ENCODE data around the gene TTC33. TPM values are rescaled to one million over a fixed set of nuclear protein-coding genes. Genes with fewer than 3 reads are reported as not detected.

TTC33 gene
- total RNA-seq, 1 donor from 2014 or later, result 14.3 TPM

DNA sequence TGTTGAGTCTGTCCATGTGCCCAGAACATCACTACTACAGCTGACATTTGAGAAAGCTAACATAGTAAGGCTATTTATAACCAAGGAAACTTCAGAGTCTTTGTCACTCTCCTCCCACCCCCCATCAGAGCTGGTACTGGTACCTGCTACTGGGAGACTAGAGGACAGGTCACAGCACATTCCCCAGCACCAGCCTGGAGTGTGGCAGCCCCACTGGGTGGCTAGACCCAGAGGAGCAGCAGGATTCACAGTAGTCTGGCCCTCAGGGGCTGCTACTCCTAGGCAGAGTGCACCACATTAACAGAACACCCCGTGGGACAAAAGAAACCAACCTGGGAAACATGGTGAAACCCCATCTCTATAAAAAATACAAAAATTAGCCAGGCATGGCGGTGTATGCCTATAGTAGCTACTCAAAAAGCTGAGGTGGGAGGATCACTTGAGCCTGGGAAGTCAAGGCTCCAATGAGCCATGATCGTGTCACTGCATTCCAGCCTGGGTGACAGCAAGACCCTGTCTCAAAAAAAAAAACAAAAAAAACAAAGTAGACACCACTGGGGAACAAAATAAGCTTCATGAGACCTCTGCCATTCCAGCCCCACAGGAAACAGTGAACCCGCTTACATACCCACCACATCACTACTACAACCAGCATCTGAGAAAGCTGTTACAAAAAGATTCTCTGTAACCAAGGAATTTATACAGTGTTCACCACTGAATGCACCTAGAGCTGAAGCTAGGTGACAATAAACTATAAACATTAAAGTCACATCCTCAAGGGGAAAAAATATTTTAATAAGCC is 102.3 kb downstream of the TTC33 start:
- peaks cover 3% of the 10 kb centered on the region for H3K4me1 ChIP-seq
- H3K4me3 ChIP-seq, result no peak overlapping the region
- H3K27me3 ChIP-seq (ENCODE audit: low read depth), result no peaks in the 10 kb centered on the region
- TF ChIP-seq, protein P1, sequence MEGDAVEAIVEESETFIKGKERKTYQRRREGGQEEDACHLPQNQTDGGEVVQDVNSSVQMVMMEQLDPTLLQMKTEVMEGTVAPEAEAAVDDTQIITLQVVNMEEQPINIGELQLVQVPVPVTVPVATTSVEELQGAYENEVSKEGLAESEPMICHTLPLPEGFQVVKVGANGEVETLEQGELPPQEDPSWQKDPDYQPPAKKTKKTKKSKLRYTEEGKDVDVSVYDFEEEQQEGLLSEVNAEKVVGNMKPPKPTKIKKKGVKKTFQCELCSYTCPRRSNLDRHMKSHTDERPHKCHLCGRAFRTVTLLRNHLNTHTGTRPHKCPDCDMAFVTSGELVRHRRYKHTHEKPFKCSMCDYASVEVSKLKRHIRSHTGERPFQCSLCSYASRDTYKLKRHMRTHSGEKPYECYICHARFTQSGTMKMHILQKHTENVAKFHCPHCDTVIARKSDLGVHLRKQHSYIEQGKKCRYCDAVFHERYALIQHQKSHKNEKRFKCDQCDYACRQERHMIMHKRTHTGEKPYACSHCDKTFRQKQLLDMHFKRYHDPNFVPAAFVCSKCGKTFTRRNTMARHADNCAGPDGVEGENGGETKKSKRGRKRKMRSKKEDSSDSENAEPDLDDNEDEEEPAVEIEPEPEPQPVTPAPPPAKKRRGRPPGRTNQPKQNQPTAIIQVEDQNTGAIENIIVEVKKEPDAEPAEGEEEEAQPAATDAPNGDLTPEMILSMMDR (IDR thresholded peaks at IDR 0.05; ENCODE audit: borderline replicate concordance), result no peak
- no peak for DNase-seq
- H3K9me3 ChIP-seq (replicated peaks), result no peaks in the 10 kb centered on the region
- intact Hi-C loops (cut with micrococcal nuclease), result no loop called here
- H3K36me3 ChIP-seq, result no peaks in the 10 kb centered on the region
- H3K27ac ChIP-seq (replicated peaks), result no peak overlapping the region

DNA sequence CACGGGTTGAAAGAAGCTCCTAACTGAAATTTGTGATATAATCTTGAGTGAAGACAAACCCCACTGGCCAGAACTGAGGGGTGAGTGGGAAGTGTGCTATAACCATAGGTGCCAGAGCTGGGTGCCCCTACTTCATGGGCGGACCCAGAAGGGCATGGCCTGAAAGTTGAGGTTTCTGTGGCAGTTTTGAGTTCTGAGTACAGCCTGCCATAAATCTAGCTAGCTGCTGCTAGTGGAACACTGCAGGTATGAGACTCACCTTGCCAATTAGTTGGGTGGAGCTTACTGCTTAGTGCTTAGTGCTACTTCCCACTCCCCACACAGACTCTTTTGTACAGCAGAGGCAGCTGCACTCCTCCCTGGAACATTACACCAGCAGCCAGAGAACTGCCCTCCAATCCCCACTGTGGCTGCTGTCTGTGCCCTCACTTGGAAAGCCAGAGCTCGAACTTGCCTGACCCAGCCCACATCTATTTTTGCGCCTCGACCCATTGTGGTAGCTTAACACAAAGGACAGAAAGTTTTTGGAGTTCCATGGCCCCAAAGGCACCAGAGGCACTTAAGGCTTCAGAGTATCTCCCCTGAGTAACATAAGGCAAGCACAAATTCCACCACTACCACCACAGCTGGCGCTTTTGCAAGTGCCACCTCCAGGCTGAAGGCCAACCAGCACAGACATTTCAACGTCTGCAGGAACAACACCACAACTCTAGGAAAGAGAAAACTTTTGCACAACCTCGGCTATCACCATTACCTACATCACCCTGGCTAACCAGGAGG is 103.1 kb downstream of the TTC33 start:
- Histone ChIP-seq H3K36me3 (no peaks in the 10 kb centered on the region), H3K4me3 (no peak overlapping the region), H3K27ac (replicated peaks) (no peak overlapping the region), H3K9me3 (replicated peaks) (no peaks in the 10 kb centered on the region), H3K4me1 (peaks cover 3% of the 10 kb centered on the region), H3K27me3 (ENCODE audit: low read depth) (no peaks in the 10 kb centered on the region)
- intact Hi-C loops (cut with micrococcal nuclease), result no loop called here
- no peak for DNase-seq
- TF ChIP-seq, protein P1 (IDR thresholded peaks at IDR 0.05; ENCODE audit: borderline replicate concordance), result no peak

DNA sequence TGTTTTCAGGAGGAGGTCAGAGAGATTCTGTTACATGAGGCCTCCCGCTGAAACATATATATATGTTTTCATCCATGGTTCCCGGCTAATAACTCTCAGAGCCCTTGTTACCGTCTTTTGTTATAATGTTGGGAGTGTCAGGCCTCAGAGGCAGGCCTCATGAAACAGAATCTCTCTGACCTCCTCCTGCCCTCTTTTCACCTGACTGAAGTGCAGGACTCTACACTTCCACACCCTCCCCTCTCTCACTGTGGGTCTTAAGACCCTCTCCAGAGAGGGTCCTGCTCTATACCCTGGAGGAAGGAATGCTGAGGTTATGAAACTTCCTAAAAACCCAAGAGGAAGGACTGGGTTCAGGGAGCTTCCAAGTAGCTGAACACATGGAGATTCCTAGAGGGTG is 104.6 kb downstream of the TTC33 start:
- peaks cover 3% of the 10 kb centered on the region for H3K4me1 ChIP-seq
- no peaks in the 10 kb centered on the region for H3K9me3 ChIP-seq (replicated peaks)
- intact Hi-C loops (cut with micrococcal nuclease), result no loop called here
- TF ChIP-seq, protein P1 (IDR thresholded peaks at IDR 0.05; ENCODE audit: borderline replicate concordance), result no peak
- H3K4me3 ChIP-seq, result no peak overlapping the region
- H3K27me3 ChIP-seq (ENCODE audit: low read depth), result no peaks in the 10 kb centered on the region
- no peak overlapping the region for H3K27ac ChIP-seq (replicated peaks)
- no peaks in the 10 kb centered on the region for H3K36me3 ChIP-seq
- no peak for DNase-seq

DNA sequence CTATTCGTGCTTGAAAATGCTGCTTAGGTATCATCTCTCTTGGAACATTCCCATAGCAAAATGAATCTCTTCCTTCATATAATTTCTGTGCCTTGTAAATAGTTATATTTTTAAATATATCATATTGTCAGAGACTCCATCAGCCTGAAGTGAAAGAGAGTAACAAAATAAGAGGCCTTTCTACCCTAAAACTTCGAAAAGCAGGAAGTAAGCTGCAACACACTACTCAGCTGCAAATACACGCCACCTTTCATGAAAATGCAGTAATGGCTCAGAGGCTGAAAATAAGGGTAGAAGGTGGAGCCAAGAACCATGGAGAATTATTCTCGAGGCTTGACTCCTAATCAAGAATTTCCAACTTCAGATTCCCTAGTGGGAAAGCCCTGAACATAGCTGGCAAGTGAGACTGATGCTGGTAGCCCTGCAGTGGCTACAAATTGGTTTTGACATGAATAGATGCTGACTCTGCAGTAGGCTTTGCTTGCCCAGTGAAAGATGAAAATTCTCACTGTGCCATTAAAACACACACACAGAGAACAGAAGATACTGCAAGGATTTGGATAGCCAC is 106.2 kb downstream of the TTC33 start:
- H3K36me3 ChIP-seq, result no peaks in the 10 kb centered on the region
- peaks cover 3% of the 10 kb centered on the region for H3K4me1 ChIP-seq
- TF ChIP-seq, protein P1 (IDR thresholded peaks at IDR 0.05; ENCODE audit: borderline replicate concordance), result no peak
- no peaks in the 10 kb centered on the region for H3K9me3 ChIP-seq (replicated peaks)
- no peak overlapping the region for H3K4me3 ChIP-seq
- H3K27ac ChIP-seq (replicated peaks), result no peak overlapping the region
- intact Hi-C loops (cut with micrococcal nuclease), result no loop called here
- DNase-seq, result no peak
- H3K27me3 ChIP-seq (ENCODE audit: low read depth), result no peaks in the 10 kb centered on the region

DNA sequence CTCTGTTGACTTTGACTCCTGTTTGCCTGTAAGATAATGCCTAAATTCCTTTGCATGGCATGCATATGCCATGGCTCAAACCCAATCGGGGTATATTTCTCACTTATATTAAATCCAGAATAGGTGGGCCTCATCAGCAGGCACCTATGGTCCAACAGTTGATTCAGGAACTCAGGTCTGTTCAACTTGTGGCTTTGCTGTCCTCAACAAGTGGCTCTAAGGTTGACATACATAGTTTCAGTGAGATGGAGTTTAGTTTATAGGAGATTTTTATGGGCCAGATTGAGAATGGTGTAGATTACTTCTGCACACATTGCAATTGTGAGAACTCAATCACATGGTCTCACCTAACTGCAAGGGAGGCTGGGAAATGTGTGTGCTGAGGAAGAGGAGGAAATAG is 107.6 kb downstream of the TTC33 start:
- no peaks in the 10 kb centered on the region for H3K27me3 ChIP-seq (ENCODE audit: low read depth)
- H3K27ac ChIP-seq (replicated peaks), result no peak overlapping the region
- H3K4me3 ChIP-seq, result no peak overlapping the region
- TF ChIP-seq, protein P1 (IDR thresholded peaks at IDR 0.05; ENCODE audit: borderline replicate concordance), result no peak
- intact Hi-C loops (cut with micrococcal nuclease), result no loop called here
- no peaks in the 10 kb centered on the region for H3K36me3 ChIP-seq
- no peak for DNase-seq
- peaks cover 7% of the 10 kb centered on the region for H3K9me3 ChIP-seq (replicated peaks)
- no peaks in the 10 kb centered on the region for H3K4me1 ChIP-seq
